ENCODE measurements around the gene PLCE1. TPM values are rescaled to one million over a fixed set of nuclear protein-coding genes. Genes with fewer than 3 reads are reported as not detected.
A peak's percentile ranks its signal among the peaks of the same experiment; 100 is the strongest.

Gene PLCE1
- total and polyA plus RNA-seq, 2 donors from 2014 or later: 5.9 to 8.7 TPM

DNA sequence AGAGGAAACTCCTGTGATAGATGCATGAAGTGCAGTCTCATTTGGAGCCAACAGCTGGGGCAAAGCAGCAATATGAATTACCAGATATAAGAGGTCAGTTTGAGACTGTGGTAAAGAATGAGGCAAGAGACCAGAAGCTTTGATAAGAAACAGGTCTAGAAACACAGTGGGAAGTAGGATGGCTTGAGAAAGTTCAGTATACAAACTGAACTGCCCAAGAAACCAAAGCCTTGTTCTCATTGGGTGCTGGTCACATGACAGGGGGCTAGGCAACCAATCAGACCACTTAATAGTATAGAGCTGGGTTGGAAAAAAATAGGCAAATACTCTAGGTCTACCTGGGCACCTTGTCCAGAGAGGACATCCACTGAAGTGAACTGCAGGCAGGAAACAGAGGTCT lies 46.2 kb upstream of the PLCE1 start:
- Histone ChIP-seq H3K4me1 (ENCODE audit: control insufficient read depth in 2 of 3, insufficient read depth in 2 of 3, low read depth in 1 of 3, low read length in 3 of 3) (no peaks in the 10 kb centered on the region), H3K9ac (ENCODE audit: low read length in 3 of 3) (no peak overlapping the region), H3K36me3 (ENCODE audit: control insufficient read depth in 2 of 3, insufficient read depth in 3 of 3, low read length in 3 of 3) (no peaks in the 10 kb centered on the region), H3K27me3 (ENCODE audit: control insufficient read depth, insufficient read depth, low read length) (no peaks in the 10 kb centered on the region), H3K9me3 (ENCODE audit: control insufficient read depth in 2 of 3, insufficient read depth in 1 of 3, low read length in 3 of 3) (no peaks in the 10 kb centered on the region), H3K4me3 (ENCODE audit: low read length in 3 of 3) (no peak overlapping the region), H3K27ac (ENCODE audit: low read depth in 2 of 2, low read length in 2 of 2) (no peak overlapping the region)
- FAIRE-seq (no peak), DNase-seq (no peak)
- intact Hi-C loops (cut with DNase I): no loop called here
- TF ChIP-seq, protein P1, sequence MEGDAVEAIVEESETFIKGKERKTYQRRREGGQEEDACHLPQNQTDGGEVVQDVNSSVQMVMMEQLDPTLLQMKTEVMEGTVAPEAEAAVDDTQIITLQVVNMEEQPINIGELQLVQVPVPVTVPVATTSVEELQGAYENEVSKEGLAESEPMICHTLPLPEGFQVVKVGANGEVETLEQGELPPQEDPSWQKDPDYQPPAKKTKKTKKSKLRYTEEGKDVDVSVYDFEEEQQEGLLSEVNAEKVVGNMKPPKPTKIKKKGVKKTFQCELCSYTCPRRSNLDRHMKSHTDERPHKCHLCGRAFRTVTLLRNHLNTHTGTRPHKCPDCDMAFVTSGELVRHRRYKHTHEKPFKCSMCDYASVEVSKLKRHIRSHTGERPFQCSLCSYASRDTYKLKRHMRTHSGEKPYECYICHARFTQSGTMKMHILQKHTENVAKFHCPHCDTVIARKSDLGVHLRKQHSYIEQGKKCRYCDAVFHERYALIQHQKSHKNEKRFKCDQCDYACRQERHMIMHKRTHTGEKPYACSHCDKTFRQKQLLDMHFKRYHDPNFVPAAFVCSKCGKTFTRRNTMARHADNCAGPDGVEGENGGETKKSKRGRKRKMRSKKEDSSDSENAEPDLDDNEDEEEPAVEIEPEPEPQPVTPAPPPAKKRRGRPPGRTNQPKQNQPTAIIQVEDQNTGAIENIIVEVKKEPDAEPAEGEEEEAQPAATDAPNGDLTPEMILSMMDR (IDR thresholded peaks at IDR 0.05; ENCODE audit: borderline replicate concordance, extremely low read depth, insufficient read depth): no peak

DNA sequence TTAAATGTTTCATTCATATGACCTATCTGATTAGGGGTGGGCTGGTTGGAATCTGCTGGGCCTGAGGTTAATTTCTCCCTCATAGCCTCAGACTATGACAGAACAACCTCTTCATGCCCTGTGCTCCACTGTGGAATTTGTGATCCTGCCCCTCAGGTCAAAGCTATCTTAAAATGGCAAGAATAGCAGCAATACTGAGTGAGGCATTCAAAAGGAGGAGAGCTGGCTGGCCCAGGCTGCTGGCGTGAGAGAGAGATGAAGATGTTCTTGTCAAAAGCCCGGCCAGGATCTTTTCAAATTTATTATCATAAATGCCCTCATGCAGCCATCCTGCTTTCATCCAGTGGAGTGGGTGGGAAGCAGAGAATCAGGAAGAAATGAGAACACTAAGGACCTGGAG lies 41.8 kb upstream of the PLCE1 start:
- Histone ChIP-seq H3K27me3 (ENCODE audit: control insufficient read depth, insufficient read depth, low read length) (no peaks in the 10 kb centered on the region), H3K4me3 (ENCODE audit: low read length in 3 of 3) (no peak overlapping the region), H3K4me1 (ENCODE audit: control insufficient read depth in 2 of 3, insufficient read depth in 2 of 3, low read depth in 1 of 3, low read length in 3 of 3) (no peaks in the 10 kb centered on the region), H3K9me3 (ENCODE audit: control insufficient read depth in 2 of 3, insufficient read depth in 1 of 3, low read length in 3 of 3) (no peaks in the 10 kb centered on the region), H3K9ac (ENCODE audit: low read length in 3 of 3) (no peak overlapping the region), H3K27ac (ENCODE audit: low read depth in 2 of 2, low read length in 2 of 2) (no peak overlapping the region), H3K36me3 (ENCODE audit: control insufficient read depth in 2 of 3, insufficient read depth in 3 of 3, low read length in 3 of 3) (no peaks in the 10 kb centered on the region)
- intact Hi-C loops (cut with DNase I): no loop called here
- FAIRE-seq (no peak), DNase-seq (peak in 1 of 5 donors; percentile 9)
- TF ChIP-seq, protein P1 (IDR thresholded peaks at IDR 0.05; ENCODE audit: borderline replicate concordance, extremely low read depth, insufficient read depth): no peak

DNA sequence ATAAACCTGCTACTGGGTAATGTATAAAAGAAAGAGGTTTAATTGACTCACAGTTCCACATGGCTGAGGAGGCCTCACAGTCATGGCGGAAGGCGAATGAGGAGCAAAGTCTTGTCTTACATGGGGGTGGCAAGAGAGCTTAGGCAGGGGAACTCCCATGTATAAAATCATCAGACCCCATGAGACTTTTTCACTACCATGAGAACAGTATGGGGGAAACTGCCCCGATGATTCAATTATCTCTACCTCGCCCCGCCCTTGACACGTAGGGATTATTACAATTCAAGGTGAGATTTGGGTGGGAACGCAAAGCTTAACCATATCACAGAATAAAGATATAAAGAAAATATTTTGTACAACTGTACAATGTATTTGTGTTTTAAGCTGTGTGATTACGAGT lies 39.4 kb upstream of the PLCE1 start:
- Histone ChIP-seq H3K27ac (ENCODE audit: low read depth in 2 of 2, low read length in 2 of 2) (no peak overlapping the region), H3K27me3 (ENCODE audit: control insufficient read depth, insufficient read depth, low read length) (no peaks in the 10 kb centered on the region), H3K4me3 (ENCODE audit: low read length in 3 of 3) (no peak overlapping the region), H3K9ac (ENCODE audit: low read length in 3 of 3) (no peak overlapping the region), H3K36me3 (ENCODE audit: control insufficient read depth in 2 of 3, insufficient read depth in 3 of 3, low read length in 3 of 3) (no peaks in the 10 kb centered on the region), H3K4me1 (ENCODE audit: control insufficient read depth in 2 of 3, insufficient read depth in 2 of 3, low read depth in 1 of 3, low read length in 3 of 3) (no peaks in the 10 kb centered on the region), H3K9me3 (ENCODE audit: control insufficient read depth in 2 of 3, insufficient read depth in 1 of 3, low read length in 3 of 3) (no peaks in the 10 kb centered on the region)
- no peak for FAIRE-seq
- intact Hi-C loops (cut with DNase I): no loop called here
- TF ChIP-seq, protein P1 (IDR thresholded peaks at IDR 0.05; ENCODE audit: borderline replicate concordance, extremely low read depth, insufficient read depth): no peak
- no peak for DNase-seq

DNA sequence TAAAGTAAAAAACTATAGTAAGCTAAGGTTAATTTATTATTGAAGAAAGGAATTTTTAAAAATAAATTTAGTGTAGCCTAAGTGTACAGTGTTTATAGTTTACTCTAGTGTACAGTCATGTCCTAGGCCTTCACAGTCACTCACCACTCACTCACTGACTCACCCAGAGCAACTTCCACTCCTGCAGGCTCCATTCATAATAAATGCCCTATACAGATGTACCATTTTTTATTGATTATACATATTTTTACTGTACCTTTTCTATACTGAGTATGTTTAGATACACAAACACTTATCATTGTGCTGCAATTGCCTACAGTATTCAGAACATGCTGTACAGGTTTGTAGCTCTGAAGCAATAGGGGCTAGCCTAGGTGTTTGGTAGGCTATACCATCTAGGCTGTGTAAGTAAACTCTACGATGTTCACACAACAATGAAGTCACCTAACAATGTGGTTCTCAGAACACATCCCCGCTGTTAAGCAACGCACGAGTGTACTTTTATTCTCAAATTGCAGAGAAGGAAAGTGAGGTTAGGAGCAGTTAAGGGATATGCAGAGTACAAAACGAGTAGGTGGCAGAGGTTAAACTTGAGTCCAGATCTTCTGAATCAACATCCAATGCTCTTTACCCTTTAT lies 38.9 kb upstream of the PLCE1 start:
- no peaks in the 10 kb centered on the region for H3K36me3 ChIP-seq (ENCODE audit: control insufficient read depth in 2 of 3, insufficient read depth in 3 of 3, low read length in 3 of 3)
- no peak overlapping the region for H3K27ac ChIP-seq (ENCODE audit: low read depth in 2 of 2, low read length in 2 of 2)
- TF ChIP-seq, protein P1 (IDR thresholded peaks at IDR 0.05; ENCODE audit: borderline replicate concordance, extremely low read depth, insufficient read depth): no peak
- no peak overlapping the region for H3K4me3 ChIP-seq (ENCODE audit: low read length in 3 of 3)
- no peaks in the 10 kb centered on the region for H3K4me1 ChIP-seq (ENCODE audit: control insufficient read depth in 2 of 3, insufficient read depth in 2 of 3, low read depth in 1 of 3, low read length in 3 of 3)
- FAIRE-seq (no peak), DNase-seq (no peak)
- no peaks in the 10 kb centered on the region for H3K27me3 ChIP-seq (ENCODE audit: control insufficient read depth, insufficient read depth, low read length)
- no peaks in the 10 kb centered on the region for H3K9me3 ChIP-seq (ENCODE audit: control insufficient read depth in 2 of 3, insufficient read depth in 1 of 3, low read length in 3 of 3)
- no peak overlapping the region for H3K9ac ChIP-seq (ENCODE audit: low read length in 3 of 3)
- intact Hi-C loops (cut with DNase I): no loop called here
